H9 (cell line): Measurements from ENCODE around the gene MIEF2. TPM values are rescaled to one million over a fixed set of nuclear protein-coding genes. Genes with fewer than 3 reads are reported as not detected.
A peak's percentile ranks its signal among the peaks of the same experiment; 100 is the strongest.

Experiments
- DNase-seq: peaks from one replicate; pipeline ENCODE4 v3.0.0-alpha.2; 2017
- H2AFZ ChIP-seq: one replicate; pipeline ENCODE4 v1.6.1; 2013; ENCODE audit warnings: mild to moderate bottlenecking, low read length, control low read depth, moderate library complexity
- H2AK5ac ChIP-seq: 2 replicates; pipeline ENCODE4 v1.6.1; 2013; ENCODE audit warnings: low read length, control low read depth, mixed read lengths; ENCODE audit not compliant: insufficient read length
- H2BK120ac ChIP-seq: one replicate; pipeline ENCODE4 v1.6.1; 2013; ENCODE audit warnings: low read depth, mild to moderate bottlenecking, low read length, control low read depth, inconsistent platforms; ENCODE audit not compliant: poor library complexity, severe bottlenecking
- H2BK12ac ChIP-seq: 2 replicates; pipeline ENCODE4 v1.6.1; 2013; ENCODE audit warnings: low read length, control low read depth, mixed read lengths, low read depth; ENCODE audit not compliant: insufficient read length
- H2BK15ac ChIP-seq: 2 replicates; pipeline ENCODE4 v1.6.1; 2013; ENCODE audit warnings: low read depth, low read length, control low read depth
- H2BK20ac ChIP-seq: one replicate; pipeline ENCODE4 v1.6.1; 2013; ENCODE audit warnings: low read depth, mild to moderate bottlenecking, low read length, control low read depth, inconsistent platforms; ENCODE audit not compliant: poor library complexity, severe bottlenecking
- H2BK5ac ChIP-seq: 2 replicates; pipeline ENCODE4 v1.6.1; 2013; ENCODE audit warnings: low read length, control low read depth, mixed read lengths; ENCODE audit not compliant: insufficient read length
- H3K14ac ChIP-seq: 2 replicates; pipeline ENCODE4 v1.6.1; 2013; ENCODE audit warnings: low read length, control low read depth; ENCODE audit not compliant: insufficient read depth
- H3K18ac ChIP-seq: 2 replicates; pipeline ENCODE4 v1.6.1; 2013; ENCODE audit warnings: low read depth, mild to moderate bottlenecking, mixed read lengths, low read length, control low read depth; ENCODE audit not compliant: insufficient read length
- H3K23ac ChIP-seq: 2 replicates; pipeline ENCODE4 v1.6.1; 2013; ENCODE audit warnings: low read length, control low read depth, mixed read lengths, low read depth; ENCODE audit not compliant: insufficient read length
- H3K23me2 ChIP-seq: 2 replicates; pipeline ENCODE4 v1.6.1; 2013; ENCODE audit warnings: low read depth, mild to moderate bottlenecking, mixed read lengths, low read length, control low read depth; ENCODE audit not compliant: insufficient read length, poor library complexity, severe bottlenecking
- H3K27ac ChIP-seq: 2 replicates; pipeline ENCODE4 v1.5.1; 2013; ENCODE audit warnings: low read length, control low read depth, mixed read lengths, low read depth; ENCODE audit not compliant: insufficient read length
- H3K27me3 ChIP-seq: 2 replicates; pipeline ENCODE4 v1.6.1; 2013; ENCODE audit warnings: low read length, control low read depth, inconsistent platforms; ENCODE audit not compliant: insufficient read depth
- H3K4ac ChIP-seq: 2 replicates; pipeline ENCODE4 v1.6.1; 2013; ENCODE audit warnings: low read depth, mild to moderate bottlenecking, control low read depth, inconsistent platforms, low read length, moderate library complexity
- H3K4me1 ChIP-seq: 2 replicates; pipeline ENCODE4 v1.6.1; 2013; ENCODE audit warnings: low read length, control low read depth, inconsistent platforms; ENCODE audit not compliant: insufficient read depth
- H3K4me2 ChIP-seq: 2 replicates; pipeline ENCODE4 v1.6.1; 2013; ENCODE audit warnings: low read length, control low read depth, mixed read lengths; ENCODE audit not compliant: insufficient read length, insufficient read depth
- H3K56ac ChIP-seq: 2 replicates; pipeline ENCODE4 v1.6.1; 2013; ENCODE audit warnings: low read depth, mild to moderate bottlenecking, mixed read lengths, low read length, control low read depth; ENCODE audit not compliant: insufficient read length
- H3K79me1 ChIP-seq: 2 replicates; pipeline ENCODE4 v1.6.1; 2013; ENCODE audit warnings: low read depth, mild to moderate bottlenecking, moderate library complexity, low read length, control low read depth, inconsistent platforms; ENCODE audit not compliant: insufficient read depth, poor library complexity, severe bottlenecking
- H3K79me2 ChIP-seq: 2 replicates; pipeline ENCODE4 v1.6.1; 2013; ENCODE audit warnings: low read length, control low read depth, inconsistent platforms; ENCODE audit not compliant: insufficient read depth
- H3K9ac ChIP-seq: 2 replicates; pipeline ENCODE4 v1.6.1; 2013; ENCODE audit warnings: low read length, control low read depth, mixed read lengths; ENCODE audit not compliant: insufficient read length; ENCODE audit errors: extremely low read depth
- H3K9me3 ChIP-seq: one replicate; pipeline ENCODE4 v1.6.1; 2013; ENCODE audit warnings: low read depth, low read length, inconsistent platforms; ENCODE audit not compliant: control insufficient read depth
- H3T11ph ChIP-seq: one replicate; pipeline ENCODE4 v1.6.1; 2013; ENCODE audit warnings: mild to moderate bottlenecking, low read length, control low read depth, inconsistent platforms
- H4K20me1 ChIP-seq: one replicate; pipeline ENCODE4 v1.6.1; 2013; ENCODE audit not compliant: control insufficient read depth, insufficient read length, insufficient read depth
- H4K5ac ChIP-seq: 2 replicates; pipeline ENCODE4 v1.6.1; 2013; ENCODE audit warnings: low read depth, mild to moderate bottlenecking, mixed read lengths, low read length, control low read depth; ENCODE audit not compliant: insufficient read length
- H4K8ac ChIP-seq: replicated peaks from 2 replicates; pipeline ENCODE4 v1.6.1; 2013; ENCODE audit warnings: low read length, control low read depth, mixed read lengths, low read depth; ENCODE audit not compliant: insufficient read length
- H4K91ac ChIP-seq: 2 replicates; pipeline ENCODE4 v1.6.1; 2013; ENCODE audit warnings: low read depth, mild to moderate bottlenecking, moderate library complexity, mixed read lengths, low read length, control low read depth; ENCODE audit not compliant: insufficient read length
- H3K27ac Mint-ChIP-seq, 3 experiments: 2 replicates in 2 of 3; 3 replicates in 1 of 3; pipeline ENCODE4 v1.8.0; 2020 to 2021; ENCODE audit warnings: mixed read lengths in 3 of 3, mild to moderate bottlenecking in 1 of 3, moderate library complexity in 1 of 3
- H3K27me3 Mint-ChIP-seq: 2 replicates; pipeline ENCODE4 v1.8.0; 2021; ENCODE audit warnings: low read depth, mild to moderate bottlenecking, moderate library complexity, mixed read lengths
- H3K36me3 Mint-ChIP-seq, 3 experiments: 2 replicates in 2 of 3; 3 replicates in 1 of 3; pipeline ENCODE4 v1.8.0; 2020 to 2021; ENCODE audit warnings: low read depth in 3 of 3, mixed read lengths in 3 of 3; ENCODE audit not compliant: insufficient read depth in 1 of 3
- H3K4me1 Mint-ChIP-seq, 2 experiments: 2 replicates each; pipeline ENCODE4 v1.8.0; 2020; ENCODE audit warnings: mixed read lengths in 2 of 2
- H3K4me3 Mint-ChIP-seq, 2 experiments: 2 replicates in 1 of 2; 3 replicates in 1 of 2; pipeline ENCODE4 v1.8.0; 2020 to 2021; ENCODE audit warnings: mild to moderate bottlenecking in 2 of 2, mixed read lengths in 2 of 2, moderate library complexity in 1 of 2
- H3K9me3 Mint-ChIP-seq, 2 experiments: 2 replicates in 1 of 2; 3 replicates in 1 of 2; pipeline ENCODE4 v1.8.0; 2020; ENCODE audit warnings: mild to moderate bottlenecking in 2 of 2, mixed read lengths in 2 of 2, moderate library complexity in 1 of 2
- WGBS: extraction: QIAGEN DNeasy Blood & Tissue Kit; methylation state at CpG from one replicate; pipeline ENCODE4 v1.1.7; 2013; ENCODE audit warnings: missing lambda C conversion rate, low lambda C conversion rate, mixed read lengths; ENCODE audit not compliant: insufficient read length; ENCODE audit errors: extremely low coverage; 5-methylcytosine and 5-hydroxymethylcytosine counted together
- total RNA-seq: library from RNA; stranded (reverse); gene quantifications from 2 replicates; pipeline ENCODE4 v1.2.1, GENCODE V29; 2021
- TF ChIP-seq, protein P1 (sequence below): fragments of 200-600 bp; sonication (generic); conservative IDR thresholded peaks from 3 replicates; pipeline ENCODE4 v1.8.0; 2021; ENCODE audit warnings: antibody characterized with exemption, mild to moderate bottlenecking

Gene MIEF2
- total RNA-seq, 1 experiment from 2014 or later: 10.3 TPM

DNA sequence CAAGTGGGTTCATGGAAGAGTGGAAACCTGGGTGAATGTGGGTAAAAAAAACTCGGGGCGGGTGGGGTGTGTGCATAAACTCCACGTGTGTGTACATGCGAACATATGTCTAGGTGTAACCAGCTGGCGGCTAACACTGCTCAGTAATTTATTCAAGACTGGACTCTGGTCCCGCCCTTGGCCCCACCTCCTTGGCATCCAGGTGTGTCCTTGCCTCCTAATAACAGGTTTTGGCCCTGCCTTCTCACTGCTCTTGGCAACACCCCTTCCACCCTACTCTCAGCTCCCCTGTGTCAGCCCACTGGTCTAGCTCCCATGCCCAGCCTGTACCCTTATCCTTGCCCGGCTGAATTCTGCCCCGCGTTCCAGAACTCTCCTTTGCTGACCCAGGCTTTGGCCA lies 10.2 kb upstream of the MIEF2 start:
- Histone ChIP-seq H3K14ac (no peak overlapping the region), H3K4ac (no peak overlapping the region), H3K23me2 (no peaks in the 10 kb centered on the region), H2BK20ac (no peak overlapping the region), H4K20me1 (no peaks in the 10 kb centered on the region), H4K5ac (no peak overlapping the region), H3K27ac (no peak overlapping the region), H3K23ac (no peak overlapping the region), H2BK12ac (no peak overlapping the region), H4K91ac (no peak overlapping the region), H4K8ac (no peak overlapping the region), H3T11ph (no peak overlapping the region), H3K9me3 (no peaks in the 10 kb centered on the region), H2BK120ac (no peak overlapping the region), H3K4me1 (peaks cover 3% of the 10 kb centered on the region; the same call in 1 of the 2 replicates), H3K4me2 (no peak overlapping the region), H2BK5ac (no peak overlapping the region), H3K9ac (no peak overlapping the region), H3K56ac (no peak overlapping the region), H3K18ac (no peak overlapping the region), H2AFZ (no peak overlapping the region), H3K79me2 (no peaks in the 10 kb centered on the region), H3K27me3 (no peaks in the 10 kb centered on the region), H2BK15ac (no peak overlapping the region), H2AK5ac (no peak overlapping the region), H3K79me1 (no peaks in the 10 kb centered on the region)
- TF ChIP-seq, protein P1, sequence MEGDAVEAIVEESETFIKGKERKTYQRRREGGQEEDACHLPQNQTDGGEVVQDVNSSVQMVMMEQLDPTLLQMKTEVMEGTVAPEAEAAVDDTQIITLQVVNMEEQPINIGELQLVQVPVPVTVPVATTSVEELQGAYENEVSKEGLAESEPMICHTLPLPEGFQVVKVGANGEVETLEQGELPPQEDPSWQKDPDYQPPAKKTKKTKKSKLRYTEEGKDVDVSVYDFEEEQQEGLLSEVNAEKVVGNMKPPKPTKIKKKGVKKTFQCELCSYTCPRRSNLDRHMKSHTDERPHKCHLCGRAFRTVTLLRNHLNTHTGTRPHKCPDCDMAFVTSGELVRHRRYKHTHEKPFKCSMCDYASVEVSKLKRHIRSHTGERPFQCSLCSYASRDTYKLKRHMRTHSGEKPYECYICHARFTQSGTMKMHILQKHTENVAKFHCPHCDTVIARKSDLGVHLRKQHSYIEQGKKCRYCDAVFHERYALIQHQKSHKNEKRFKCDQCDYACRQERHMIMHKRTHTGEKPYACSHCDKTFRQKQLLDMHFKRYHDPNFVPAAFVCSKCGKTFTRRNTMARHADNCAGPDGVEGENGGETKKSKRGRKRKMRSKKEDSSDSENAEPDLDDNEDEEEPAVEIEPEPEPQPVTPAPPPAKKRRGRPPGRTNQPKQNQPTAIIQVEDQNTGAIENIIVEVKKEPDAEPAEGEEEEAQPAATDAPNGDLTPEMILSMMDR: no peak
- no CpG with 5 or more reads among the region's 9 CpGs for WGBS
- H3K36me3 Mint-ChIP-seq: peaks cover 31 to 92% (median 88%) of the 10 kb centered on the region in 3 experiments; a peak in 6 of 7 replicates
- DNase-seq: no peak
- H3K4me3 Mint-ChIP-seq: no peak overlapping the region; a peak in 1 of 5 replicates
- peak overlapping the region in 1 of 3 experiments; percentile 35; a peak in 2 of 7 replicates for H3K27ac Mint-ChIP-seq
- peaks cover 15 to 26% of the 10 kb centered on the region in 2 experiments for H3K4me1 Mint-ChIP-seq
- H3K27me3 Mint-ChIP-seq: no peaks in the 10 kb centered on the region; the same call in 1 of the 2 replicates
- no peaks in the 10 kb centered on the region; a peak in 1 of 5 replicates for H3K9me3 Mint-ChIP-seq
